SK-N-MC (cell line): ENCODE measurements around the gene SMIM3.

Experiments
- EZH2 ChIP-seq: fragments of 200-600 bp; sonication (generic); IDR thresholded peaks from one replicate; pipeline ENCODE4 v1.6.1; 2017; ENCODE audit warnings: antibody characterized with exemption
- FOXP2 ChIP-seq: optimal IDR thresholded peaks from 2 replicates; pipeline ENCODE3; 2011; ENCODE audit warnings: mild to moderate bottlenecking, moderate library complexity; ENCODE audit not compliant: insufficient read depth; ENCODE audit errors: extremely low read length, control extremely low read depth

DNA sequence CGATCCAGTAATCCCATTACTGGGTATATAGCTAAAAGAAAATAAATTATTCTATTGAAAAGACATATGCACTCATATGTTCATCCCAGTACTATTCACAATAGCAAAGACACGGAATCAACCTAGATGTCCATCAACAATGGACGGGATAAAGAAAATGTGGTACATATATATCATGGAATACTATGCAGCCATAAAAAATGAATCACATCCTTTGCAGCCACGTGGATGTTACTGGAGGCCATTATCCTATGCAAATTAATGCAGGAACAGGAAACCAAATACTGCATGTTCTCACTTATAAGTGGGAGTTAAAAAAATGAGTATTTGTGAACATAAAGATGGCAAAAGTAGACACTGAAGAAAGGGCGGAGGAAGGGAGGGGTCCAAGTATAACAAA lies 51.2 kb downstream of the SMIM3 start:
- TF ChIP-seq EZH2 = no peak
- TF ChIP-seq FOXP2 = no peak
